SK-N-SH (cell line): ENCODE measurements around the gene ZNF227.

Source experiments
- ELF1 ChIP-seq: IDR thresholded peaks from 2 replicates; pipeline ENCODE4 v1.4.0; 2012
- FOXM1 ChIP-seq: IDR thresholded peaks from 2 replicates; pipeline ENCODE4 v1.4.0; 2012; ENCODE audit warnings: low read depth, mild to moderate bottlenecking
- GABPA ChIP-seq: IDR thresholded peaks from 2 replicates; pipeline ENCODE4 v1.4.0; 2012; ENCODE audit warnings: low read depth, mild to moderate bottlenecking
- MAX ChIP-seq: IDR thresholded peaks from 2 replicates; pipeline ENCODE4 v1.4.0; 2012; ENCODE audit warnings: low read depth
- NFIC ChIP-seq: IDR thresholded peaks from 2 replicates; pipeline ENCODE4 v1.4.0; 2012; ENCODE audit warnings: borderline replicate concordance
- POLR2AphosphoS5 ChIP-seq: IDR thresholded peaks from 2 replicates; pipeline ENCODE4 v1.6.1; 2012; ENCODE audit warnings: low read depth, low read length
- RAD21 ChIP-seq: IDR thresholded peaks from 2 replicates; pipeline ENCODE4 v1.6.1; 2012; ENCODE audit warnings: mild to moderate bottlenecking, low read length
- RCOR1 ChIP-seq: fragments of 150-350 bp; IDR thresholded peaks from 2 replicates; pipeline ENCODE4 v1.6.1; 2017; ENCODE audit warnings: antibody characterized with exemption, low read length
- RFX5 ChIP-seq: IDR thresholded peaks from 2 replicates; pipeline ENCODE4 v1.6.1; 2012; ENCODE audit warnings: mild to moderate bottlenecking, improper control_type of control experiment, low read length
- TF ChIP-seq, protein P1 (sequence below): IDR thresholded peaks from 2 replicates; pipeline ENCODE4 v1.4.0; 2012; ENCODE audit warnings: low read depth, borderline replicate concordance
- TF ChIP-seq, protein P2 (sequence below): fragments of 200-600 bp; sonication (generic); IDR thresholded peaks from 2 replicates; pipeline ENCODE4 v1.6.1; 2017; ENCODE audit warnings: antibody characterized with exemption, mild to moderate bottlenecking, moderate library complexity

GRCh38 chr19:44212250-44212865 is at the start of gene ZNF227:
- no peak for TF ChIP-seq RAD21
- TF ChIP-seq POLR2AphosphoS5: peak; percentile 68
- 0 out of 2 replicates have a peak, but pooled peaks have one; percentile 12 for TF ChIP-seq RFX5
- TF ChIP-seq, protein P1, sequence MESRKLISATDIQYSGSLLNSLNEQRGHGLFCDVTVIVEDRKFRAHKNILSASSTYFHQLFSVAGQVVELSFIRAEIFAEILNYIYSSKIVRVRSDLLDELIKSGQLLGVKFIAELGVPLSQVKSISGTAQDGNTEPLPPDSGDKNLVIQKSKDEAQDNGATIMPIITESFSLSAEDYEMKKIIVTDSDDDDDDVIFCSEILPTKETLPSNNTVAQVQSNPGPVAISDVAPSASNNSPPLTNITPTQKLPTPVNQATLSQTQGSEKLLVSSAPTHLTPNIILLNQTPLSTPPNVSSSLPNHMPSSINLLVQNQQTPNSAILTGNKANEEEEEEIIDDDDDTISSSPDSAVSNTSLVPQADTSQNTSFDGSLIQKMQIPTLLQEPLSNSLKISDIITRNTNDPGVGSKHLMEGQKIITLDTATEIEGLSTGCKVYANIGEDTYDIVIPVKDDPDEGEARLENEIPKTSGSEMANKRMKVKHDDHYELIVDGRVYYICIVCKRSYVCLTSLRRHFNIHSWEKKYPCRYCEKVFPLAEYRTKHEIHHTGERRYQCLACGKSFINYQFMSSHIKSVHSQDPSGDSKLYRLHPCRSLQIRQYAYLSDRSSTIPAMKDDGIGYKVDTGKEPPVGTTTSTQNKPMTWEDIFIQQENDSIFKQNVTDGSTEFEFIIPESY: peak; percentile 10; the same call in 1 of the 2 replicates
- TF ChIP-seq, protein P2, sequence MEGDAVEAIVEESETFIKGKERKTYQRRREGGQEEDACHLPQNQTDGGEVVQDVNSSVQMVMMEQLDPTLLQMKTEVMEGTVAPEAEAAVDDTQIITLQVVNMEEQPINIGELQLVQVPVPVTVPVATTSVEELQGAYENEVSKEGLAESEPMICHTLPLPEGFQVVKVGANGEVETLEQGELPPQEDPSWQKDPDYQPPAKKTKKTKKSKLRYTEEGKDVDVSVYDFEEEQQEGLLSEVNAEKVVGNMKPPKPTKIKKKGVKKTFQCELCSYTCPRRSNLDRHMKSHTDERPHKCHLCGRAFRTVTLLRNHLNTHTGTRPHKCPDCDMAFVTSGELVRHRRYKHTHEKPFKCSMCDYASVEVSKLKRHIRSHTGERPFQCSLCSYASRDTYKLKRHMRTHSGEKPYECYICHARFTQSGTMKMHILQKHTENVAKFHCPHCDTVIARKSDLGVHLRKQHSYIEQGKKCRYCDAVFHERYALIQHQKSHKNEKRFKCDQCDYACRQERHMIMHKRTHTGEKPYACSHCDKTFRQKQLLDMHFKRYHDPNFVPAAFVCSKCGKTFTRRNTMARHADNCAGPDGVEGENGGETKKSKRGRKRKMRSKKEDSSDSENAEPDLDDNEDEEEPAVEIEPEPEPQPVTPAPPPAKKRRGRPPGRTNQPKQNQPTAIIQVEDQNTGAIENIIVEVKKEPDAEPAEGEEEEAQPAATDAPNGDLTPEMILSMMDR: no peak
- TF ChIP-seq MAX: peak; percentile 76
- TF ChIP-seq GABPA: peak; percentile 95
- no peak for TF ChIP-seq NFIC
- TF ChIP-seq ELF1: peak; percentile 89
- no peak for TF ChIP-seq FOXM1
- TF ChIP-seq RCOR1: 0 out of 2 replicates have a peak, but pooled peaks have one; percentile 37
